Smooth muscle cell (in vitro differentiated cells): ENCODE data around the gene ADCY1. TPM values are rescaled to one million over a fixed set of nuclear protein-coding genes. Genes with fewer than 3 reads are reported as not detected.
"Not testable (repeated sequence)": the region's sequence is repeated elsewhere in the genome, so short reads cannot be mapped to it uniquely, and the experiment has no call there.

ENCODE experiments used
- DNase-seq: peaks from one replicate; lab custom pipeline; 2025; ENCODE audit not compliant: unreplicated experiment; lab: John Stamatoyannopoulos, UW
- H2AFZ ChIP-seq: fragments of 200-600 bp; sonication (generic); 2 replicates; pipeline ENCODE4 v1.6.0; 2016; ENCODE audit warnings: antibody characterized with exemption, low read depth, mild to moderate bottlenecking
- H3F3A ChIP-seq: fragments of 200-600 bp; sonication (generic); 2 replicates; pipeline ENCODE4 v1.6.0; 2017; ENCODE audit warnings: antibody characterized with exemption, low read depth
- H3K27ac ChIP-seq: fragments of 200-600 bp; sonication (generic); 2 replicates; pipeline ENCODE4 v1.5.1; 2016; ENCODE audit warnings: low read depth, mild to moderate bottlenecking
- H3K27me3 ChIP-seq: fragments of 200-600 bp; sonication (generic); 2 replicates; pipeline ENCODE4 v1.6.1; 2016; ENCODE audit warnings: low read depth, mild to moderate bottlenecking
- H3K36me3 ChIP-seq: fragments of 200-600 bp; sonication (generic); 2 replicates; pipeline ENCODE4 v1.5.1; 2016; ENCODE audit warnings: low read depth
- H3K4me1 ChIP-seq: fragments of 200-600 bp; sonication (generic); 2 replicates; pipeline ENCODE4 v1.5.1; 2016; ENCODE audit warnings: low read depth
- H3K4me2 ChIP-seq: fragments of 200-600 bp; sonication (generic); 2 replicates; pipeline ENCODE4 v1.6.0; 2016; ENCODE audit warnings: mild to moderate bottlenecking
- H3K4me3 ChIP-seq: fragments of 200-600 bp; sonication (generic); 2 replicates; pipeline ENCODE4 v1.5.1; 2016; ENCODE audit warnings: mild to moderate bottlenecking
- H3K79me2 ChIP-seq: fragments of 200-600 bp; sonication (generic); 2 replicates; pipeline ENCODE4 v1.6.0; 2016; ENCODE audit warnings: low read depth, mild to moderate bottlenecking
- H3K9ac ChIP-seq: fragments of 200-600 bp; sonication (generic); 2 replicates; pipeline ENCODE4 v1.6.0; 2016; ENCODE audit warnings: low read depth
- H3K9me3 ChIP-seq: fragments of 200-600 bp; sonication (generic); replicated peaks from 2 replicates; pipeline ENCODE4 v1.5.1; 2016; ENCODE audit warnings: low read depth
- H4K20me1 ChIP-seq: fragments of 200-600 bp; sonication (generic); 2 replicates; pipeline ENCODE4 v1.6.0; 2016; ENCODE audit warnings: low read depth
- WGBS: methylation state at CpG from one replicate; pipeline ENCODE4 v1.1.7; 2016; ENCODE audit warnings: low lambda C conversion rate; 5-methylcytosine and 5-hydroxymethylcytosine counted together
- polyA plus RNA-seq: library from polyadenylated mRNA; unstranded; fragments of >200 nt; fragmentation: Nextera tagmentation; extraction: Ambion mirVana; gene quantifications from 2 replicates; pipeline ENCODE4 v1.2.1, GENCODE V29; 2016
- small RNA-seq: library from RNA; depleted of rRNA; stranded (forward); fragments of <200 nt; gene quantifications from one replicate; pipeline ENCODE3, GENCODE V24; 2014
- total RNA-seq: library from RNA; depleted of rRNA; stranded (reverse); fragments of >200 nt; gene quantifications from 2 replicates; pipeline ENCODE4 v1.2.3, GENCODE V29; 2014

ADCY1 gene
- total and polyA plus RNA-seq, 2 experiments from 2014 or later = 0.22 TPM; not detected in 1

DNA sequence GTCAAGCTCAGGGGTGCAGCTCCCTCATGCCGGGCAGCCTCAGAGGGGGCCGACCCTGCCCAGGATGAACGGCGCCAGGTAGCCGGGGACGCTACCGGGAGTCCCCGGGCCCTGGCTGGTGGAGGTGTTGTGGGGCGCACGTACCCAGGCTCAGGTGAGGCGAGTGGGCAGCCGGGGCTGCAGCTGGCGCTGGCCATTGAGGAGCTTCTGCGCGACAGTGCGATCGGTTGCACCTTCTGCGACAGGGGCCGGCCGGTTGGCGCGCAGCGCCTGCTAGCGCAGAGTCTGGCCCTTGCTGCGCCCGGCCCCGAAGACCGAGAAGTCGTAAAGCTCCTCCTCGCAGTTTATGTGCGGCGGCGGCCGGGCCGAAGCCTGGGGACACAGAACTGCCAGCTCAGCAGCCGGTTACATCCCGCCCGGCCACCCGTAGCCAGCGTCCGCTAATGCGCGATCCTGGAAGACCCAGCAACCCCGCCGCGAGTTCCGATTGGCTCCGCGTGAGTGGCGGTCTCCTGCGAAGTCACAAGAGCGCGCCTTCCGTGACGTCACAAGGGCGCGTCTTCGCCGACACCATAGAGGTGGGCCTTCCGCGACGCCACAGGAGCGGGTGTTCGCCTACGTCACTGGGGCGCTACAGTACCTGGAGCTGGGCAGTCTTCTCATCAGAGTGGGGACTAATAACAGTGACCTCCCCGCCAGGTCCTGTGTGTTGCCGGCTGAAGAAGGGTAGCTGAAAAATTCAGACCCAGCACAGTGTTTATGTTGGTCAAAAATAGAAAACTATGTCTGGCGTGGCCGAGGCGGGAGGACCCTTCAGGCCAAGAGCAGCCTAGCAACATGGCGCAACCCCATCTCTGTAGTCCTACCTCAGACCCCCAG, 194.6 kb downstream of the ADCY1 start:
- H3K9ac ChIP-seq = peak overlapping the region; percentile 93
- H3K4me3 ChIP-seq = peak overlapping the region; percentile 98
- H3F3A ChIP-seq, H3K36me3 ChIP-seq, H4K20me1 ChIP-seq, H3K27me3 ChIP-seq, H3K9me3 ChIP-seq, H3K4me1 ChIP-seq: not testable (repeated sequence)
- 1% methylated on average over 66 of the region's 72 CpGs for WGBS
- peaks cover 20% of the 10 kb centered on the region for H3K79me2 ChIP-seq
- peak overlapping the region; percentile 100 for H3K4me2 ChIP-seq
- DNase-seq = peak; percentile 87
- peak overlapping the region; percentile 90 for H3K27ac ChIP-seq
- peak overlapping the region; percentile 98 for H2AFZ ChIP-seq

DNA sequence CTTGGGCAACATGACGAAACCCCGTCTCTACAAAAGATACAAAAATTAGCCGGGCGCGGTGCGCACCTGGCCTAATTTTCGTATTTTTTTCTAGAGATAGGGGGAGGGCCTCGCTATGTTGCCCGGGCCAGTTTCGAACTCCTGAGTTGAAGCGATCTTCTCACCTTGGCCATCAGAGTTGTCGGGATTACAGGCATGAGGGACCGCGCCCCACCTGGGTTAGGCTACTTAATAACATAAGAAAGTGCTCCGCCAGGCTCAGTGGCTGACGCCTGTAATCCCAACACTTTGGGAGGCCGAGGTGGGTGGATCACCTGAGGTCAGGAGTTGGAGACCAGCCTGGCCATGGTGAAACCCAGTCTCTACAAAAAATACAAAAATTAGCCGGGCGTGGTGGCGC, 195.5 kb downstream of the ADCY1 start:
- Histone ChIP-seq H3K4me3 (peak overlapping the region; percentile 98), H3K27ac (peak overlapping the region; percentile 90), H3K9ac (peak overlapping the region; percentile 93), H3K4me2 (peak overlapping the region; percentile 100), H3K79me2 (peaks cover 16% of the 10 kb centered on the region)
- DNase-seq, H2AFZ ChIP-seq, H3F3A ChIP-seq, H4K20me1 ChIP-seq, H3K4me1 ChIP-seq, H3K36me3 ChIP-seq, H3K9me3 ChIP-seq, H3K27me3 ChIP-seq: not testable (repeated sequence)
- 98% methylated on average over 20 of the region's 20 CpGs for WGBS

Small RNA genes lying within 50 kb of the gene (small RNA-seq; reads per million reads assigned to genes)
- gene AC073325.2 = not detected
